Esophagus squamous epithelium (tissue), 4 donors: Measurements from ENCODE around the gene SHISAL1.

ENCODE experiments used
- POLR2A ChIP-seq, 4 donors: fragments of 450-650 bp; IDR thresholded peaks; one replicate each; pipeline ENCODE4 v1.6.1; 2017; ENCODE audit warnings: antibody characterized with exemption in 4 of 4, mild to moderate bottlenecking in 4 of 4, moderate library complexity in 3 of 4
- TF ChIP-seq, protein P1 (sequence below), 6 experiments: fragments of 450-650 bp in 4 of 6; fragments of 200-600 bp in 2 of 6; sonication (generic) in 2 of 6; IDR thresholded peaks; one replicate each; pipeline ENCODE4 v1.5.1; 2016 to 2019; ENCODE audit warnings: antibody characterized with exemption in 6 of 6, mild to moderate bottlenecking in 4 of 6, moderate library complexity in 4 of 6

DNA sequence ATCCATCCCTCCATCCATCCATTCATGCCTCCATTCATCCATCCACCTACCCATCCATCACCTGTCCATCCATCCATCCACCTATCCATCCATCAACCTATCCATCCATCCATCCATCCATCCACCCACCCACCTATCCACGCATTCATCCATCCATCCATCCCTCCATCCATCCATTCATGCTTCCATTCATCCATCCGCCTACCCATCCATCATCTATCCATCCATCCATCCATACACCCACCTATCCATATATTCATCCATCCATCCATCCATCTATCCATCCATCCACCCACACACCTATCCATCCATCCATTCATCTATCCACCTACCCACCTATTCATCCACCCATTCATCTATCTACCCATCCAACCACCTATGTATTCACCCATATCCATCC lies 118.2 kb downstream of the SHISAL1 start:
- TF ChIP-seq, protein P1, sequence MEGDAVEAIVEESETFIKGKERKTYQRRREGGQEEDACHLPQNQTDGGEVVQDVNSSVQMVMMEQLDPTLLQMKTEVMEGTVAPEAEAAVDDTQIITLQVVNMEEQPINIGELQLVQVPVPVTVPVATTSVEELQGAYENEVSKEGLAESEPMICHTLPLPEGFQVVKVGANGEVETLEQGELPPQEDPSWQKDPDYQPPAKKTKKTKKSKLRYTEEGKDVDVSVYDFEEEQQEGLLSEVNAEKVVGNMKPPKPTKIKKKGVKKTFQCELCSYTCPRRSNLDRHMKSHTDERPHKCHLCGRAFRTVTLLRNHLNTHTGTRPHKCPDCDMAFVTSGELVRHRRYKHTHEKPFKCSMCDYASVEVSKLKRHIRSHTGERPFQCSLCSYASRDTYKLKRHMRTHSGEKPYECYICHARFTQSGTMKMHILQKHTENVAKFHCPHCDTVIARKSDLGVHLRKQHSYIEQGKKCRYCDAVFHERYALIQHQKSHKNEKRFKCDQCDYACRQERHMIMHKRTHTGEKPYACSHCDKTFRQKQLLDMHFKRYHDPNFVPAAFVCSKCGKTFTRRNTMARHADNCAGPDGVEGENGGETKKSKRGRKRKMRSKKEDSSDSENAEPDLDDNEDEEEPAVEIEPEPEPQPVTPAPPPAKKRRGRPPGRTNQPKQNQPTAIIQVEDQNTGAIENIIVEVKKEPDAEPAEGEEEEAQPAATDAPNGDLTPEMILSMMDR (IDR thresholded peaks at IDR 0.05): no peak
- TF ChIP-seq POLR2A (IDR thresholded peaks at IDR 0.05): no peak
